Aorta (tissue), 5 donors: ENCODE measurements around the gene BICDL1. TPM values are rescaled to one million over a fixed set of nuclear protein-coding genes. Genes with fewer than 3 reads are reported as not detected.

Source experiments
- ATAC-seq: fragments of 200-7000 bp; cut with Tn5 transposase; one replicate; pipeline ENCODE4 v1.9.1; 2022; ENCODE audit warnings: moderate library complexity; ENCODE audit not compliant: low FRiP score
- DNase-seq, 2 donors: peaks; one replicate each; pipeline ENCODE4 v3.0.0-alpha.2; 2020
- H3K27ac ChIP-seq, 2 donors: one replicate each; pipeline ENCODE4 v1.5.1; 2013; ENCODE audit warnings: low read length in 2 of 2, mild to moderate bottlenecking in 2 of 2, moderate library complexity in 2 of 2, control low read depth in 1 of 2, inconsistent platforms in 1 of 2, low read depth in 1 of 2
- H3K27me3 ChIP-seq, 2 donors: one replicate each; pipeline ENCODE4 v1.6.1; 2013; ENCODE audit warnings: control low read depth in 1 of 2, low read length in 1 of 2, mild to moderate bottlenecking in 1 of 2, moderate library complexity in 1 of 2; ENCODE audit not compliant: insufficient read depth in 2 of 2, control insufficient read depth in 1 of 2
- H3K36me3 ChIP-seq, 2 donors: one replicate each; pipeline ENCODE4 v1.6.1; 2013; ENCODE audit warnings: control low read depth in 1 of 2, low read length in 1 of 2, mild to moderate bottlenecking in 1 of 2; ENCODE audit not compliant: insufficient read depth in 2 of 2, control insufficient read depth in 1 of 2
- H3K4me1 ChIP-seq, 2 donors: one replicate each; pipeline ENCODE4 v1.6.1; 2013; ENCODE audit warnings: low read length in 2 of 2, control low read depth in 1 of 2, mild to moderate bottlenecking in 1 of 2, moderate library complexity in 1 of 2; ENCODE audit not compliant: insufficient read depth in 2 of 2, control insufficient read depth in 1 of 2
- H3K4me3 ChIP-seq, 2 donors: one replicate each; pipeline ENCODE4 v1.5.1; 2013; ENCODE audit warnings: low read length in 2 of 2, control low read depth in 1 of 2, mild to moderate bottlenecking in 1 of 2
- H3K9me3 ChIP-seq: one replicate; pipeline ENCODE4 v1.6.1; 2013; ENCODE audit warnings: mild to moderate bottlenecking, low read length; ENCODE audit not compliant: control insufficient read depth
- WGBS, 2 donors: extraction: QIAGEN DNeasy Blood & Tissue Kit; methylation state at CpG; one replicate each; pipeline ENCODE4 v1.1.7; 2013; 5-methylcytosine and 5-hydroxymethylcytosine counted together
- intact Hi-C, 2 donors: fragments of 100-400 bp; cut with DNase I; formaldehyde crosslinking; loops; one replicate each; pipeline versions ENCODE4 v1.14.2 to v1.15.0; 2022
- polyA plus RNA-seq, 2 donors: library from polyadenylated mRNA; stranded (reverse); fragments of 200-250 nt; gene quantifications; one replicate each; pipeline ENCODE4 v1.2.3, GENCODE V29; 2013
- total RNA-seq, 2 donors: library from RNA; stranded (reverse); fragmentation: NEBNext Ultra II Directional; extraction: Animal tissue kit (Norgen Biotek cat#: 25700); gene quantifications; one replicate each; pipeline ENCODE4 v1.2.1, GENCODE V29; 2021
- donor health status: healthy with polysubstance abuse.
- donor health status: Bipolar disorder and iron deficiency.
- donor health status: DM: no; HTN: no; CAD: no.
- donor health status: DM: no; HTN: no; CAD: no.
- donor health status: DM: yes; HTN: yes; CAD: no.

The BICDL1 gene
- total and polyA plus RNA-seq, 4 donors: 0.36 to 1.7 (median 1.3) TPM

- ATAC-seq: peak; percentile 97
- H3K4me3 ChIP-seq: peak overlapping the region; percentile 76 to 88
- no peaks in the 10 kb centered on the region for H3K9me3 ChIP-seq
- intact Hi-C loops: no loop called here
- H3K36me3 ChIP-seq: no peaks in the 10 kb centered on the region
- peaks cover 5 to 10% of the 10 kb centered on the region in 2 donors for H3K4me1 ChIP-seq
- H3K27me3 ChIP-seq: no peaks in the 10 kb centered on the region
- WGBS, 2 donors: 0% methylated on average over 72 to 91 of the region's 91 CpGs
- DNase-seq: peak; percentile 97 to 99
- peak overlapping the region in 1 of 2 donors; percentile 94 for H3K27ac ChIP-seq
Measured at GRCh38 chr12:120116792-120117651, 128.0 kb downstream of the BICDL1 start.

GRCh38 chr12:120117961-120118320 lies 128.9 kb downstream of the BICDL1 start:
- peak overlapping the region; percentile 76 to 88 for H3K4me3 ChIP-seq
- intact Hi-C loops: no loop called here
- H3K27me3 ChIP-seq: no peaks in the 10 kb centered on the region
- no peak overlapping the region for H3K27ac ChIP-seq
- no peak for DNase-seq
- no peaks in the 10 kb centered on the region for H3K9me3 ChIP-seq
- H3K36me3 ChIP-seq: no peaks in the 10 kb centered on the region
- WGBS, 2 donors: 23 to 24% methylated on average over 7 of the region's 7 CpGs
- no peak for ATAC-seq
- H3K4me1 ChIP-seq: peaks cover 5 to 10% of the 10 kb centered on the region in 2 donors

DNA sequence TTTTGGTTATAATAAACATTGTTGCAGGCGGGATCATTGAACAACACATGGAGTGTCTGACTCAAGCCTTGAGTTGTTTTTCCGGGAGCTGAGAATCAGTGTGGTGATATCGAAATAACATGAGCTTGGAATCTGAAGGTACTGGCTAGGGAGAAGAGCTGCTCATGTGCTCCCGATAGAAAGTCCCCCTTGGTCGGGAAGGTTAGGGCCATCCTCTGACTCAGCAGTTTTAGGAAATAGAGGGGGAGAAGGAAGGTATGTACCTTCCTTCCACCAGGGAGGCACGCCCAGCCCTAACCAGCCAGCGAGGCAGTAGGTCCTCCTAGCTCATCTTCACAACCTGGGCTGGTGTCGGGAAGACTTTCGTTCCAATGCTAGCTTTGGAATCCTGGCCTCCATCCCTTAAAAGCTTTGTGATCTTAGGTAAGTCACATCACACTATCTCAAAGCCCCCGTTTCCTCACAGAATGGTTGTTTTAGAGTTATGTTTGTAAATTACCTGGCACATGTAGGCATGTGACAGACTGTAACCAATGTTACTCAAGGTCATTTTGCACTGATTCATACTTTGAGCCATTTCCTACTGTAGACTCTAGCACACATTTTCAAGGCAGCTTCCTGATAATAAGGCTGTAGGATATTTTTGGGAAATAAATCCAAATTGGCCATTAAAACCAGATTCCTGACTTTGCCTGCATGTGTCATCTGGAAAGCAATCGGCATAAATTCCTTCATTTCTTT lies 129.5 kb downstream of the BICDL1 start:
- H3K36me3 ChIP-seq: no peaks in the 10 kb centered on the region
- H3K4me3 ChIP-seq: no peak overlapping the region
- peaks cover 5 to 10% of the 10 kb centered on the region in 2 donors for H3K4me1 ChIP-seq
- no peak for ATAC-seq
- H3K27me3 ChIP-seq: no peaks in the 10 kb centered on the region
- H3K27ac ChIP-seq: no peak overlapping the region
- intact Hi-C loops: no loop called here
- H3K9me3 ChIP-seq: no peaks in the 10 kb centered on the region
- 59 to 64% methylated on average over 11 of the region's 11 CpGs for WGBS, 2 donors
- DNase-seq: no peak

GRCh38 chr12:120119271-120119973 lies 130.4 kb downstream of the BICDL1 start:
- no peaks in the 10 kb centered on the region for H3K36me3 ChIP-seq
- intact Hi-C loops: no loop called here
- H3K4me1 ChIP-seq: peaks cover 5 to 10% of the 10 kb centered on the region in 2 donors
- ATAC-seq: no peak
- no peaks in the 10 kb centered on the region for H3K27me3 ChIP-seq
- DNase-seq: no peak
- no peaks in the 10 kb centered on the region for H3K9me3 ChIP-seq
- 85 to 87% methylated on average over 9 of the region's 9 CpGs for WGBS, 2 donors
- no peak overlapping the region for H3K27ac ChIP-seq
- H3K4me3 ChIP-seq: no peak overlapping the region

DNA sequence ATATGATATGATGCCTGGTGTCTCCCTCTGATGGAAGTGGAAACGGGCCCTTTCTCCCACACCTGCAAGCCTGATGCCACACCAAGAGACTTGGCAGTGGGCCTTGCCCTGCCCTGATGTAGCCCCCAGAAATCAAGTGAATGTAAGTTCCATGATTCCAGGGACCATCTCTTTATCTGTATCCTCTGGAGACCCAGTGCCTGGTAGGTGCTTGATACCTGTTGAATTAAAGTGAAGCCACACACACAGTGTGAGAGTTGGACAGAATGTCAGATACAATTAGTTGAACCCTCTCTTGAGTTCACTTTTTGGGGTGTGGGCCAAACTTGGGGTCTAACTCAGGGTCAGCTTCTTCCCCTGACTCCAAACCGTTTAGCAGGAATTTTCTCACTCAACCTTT lies 132.3 kb downstream of the BICDL1 start:
- Histone ChIP-seq H3K27me3 (no peaks in the 10 kb centered on the region), H3K4me3 (no peak overlapping the region), H3K9me3 (no peaks in the 10 kb centered on the region), H3K27ac (no peak overlapping the region), H3K36me3 (no peaks in the 10 kb centered on the region), H3K4me1 (peaks cover 0 to 2% of the 10 kb centered on the region in 2 donors)
- 67 to 77% methylated on average over 2 of the region's 2 CpGs for WGBS, 2 donors
- ATAC-seq (no peak), DNase-seq (no peak)
- intact Hi-C loops: no loop called here

- H3K4me1 ChIP-seq: peaks cover 0 to 2% of the 10 kb centered on the region in 2 donors
- ATAC-seq: no peak
- H3K36me3 ChIP-seq: no peaks in the 10 kb centered on the region
- no peaks in the 10 kb centered on the region for H3K27me3 ChIP-seq
- intact Hi-C loops: no loop called here
- no peak overlapping the region for H3K27ac ChIP-seq
- H3K9me3 ChIP-seq: no peaks in the 10 kb centered on the region
- 67 to 72% methylated on average over 4 of the region's 4 CpGs for WGBS, 2 donors
- DNase-seq: no peak
- H3K4me3 ChIP-seq: no peak overlapping the region
Measured at GRCh38 chr12:120121766-120122293, 132.8 kb downstream of the BICDL1 start.

GRCh38 chr12:120125029-120125428 lies 136.0 kb downstream of the BICDL1 start:
- H3K9me3 ChIP-seq: no peaks in the 10 kb centered on the region
- H3K36me3 ChIP-seq: peaks cover 0 to 5% of the 10 kb centered on the region in 2 donors
- DNase-seq (no peak), ATAC-seq (no peak)
- no peaks in the 10 kb centered on the region for H3K4me1 ChIP-seq
- 84 to 87% methylated on average over 4 of the region's 4 CpGs for WGBS, 2 donors
- no peaks in the 10 kb centered on the region for H3K27me3 ChIP-seq
- intact Hi-C loops: no loop called here
- H3K27ac ChIP-seq: no peak overlapping the region
- no peak overlapping the region for H3K4me3 ChIP-seq

- 66 to 77% methylated on average over 6 of the region's 6 CpGs for WGBS, 2 donors
- no peak overlapping the region for H3K4me3 ChIP-seq
- H3K27ac ChIP-seq: no peak overlapping the region
- no peak for ATAC-seq
- no peak for DNase-seq
- peaks cover 0 to 5% of the 10 kb centered on the region in 2 donors for H3K36me3 ChIP-seq
- no peaks in the 10 kb centered on the region for H3K27me3 ChIP-seq
- H3K9me3 ChIP-seq: no peaks in the 10 kb centered on the region
- H3K4me1 ChIP-seq: no peaks in the 10 kb centered on the region
- intact Hi-C loops: no loop called here
Measured at GRCh38 chr12:120125792-120126634, 137.0 kb downstream of the BICDL1 start.
